GM23248 (cell line): ENCODE results near the gene EPHA2. TPM values are rescaled to one million over a fixed set of nuclear protein-coding genes. Genes with fewer than 3 reads are reported as not detected.

Source experiments
- DNase-seq: peaks from one replicate; pipeline ENCODE4 v3.0.0-alpha.2; 2015
- H2AFZ ChIP-seq: fragments of 200-600 bp; sonication (generic); 2 replicates; pipeline ENCODE4 v1.6.1; 2016; ENCODE audit warnings: antibody characterized with exemption
- H3F3A ChIP-seq: fragments of 200-600 bp; sonication (generic); 2 replicates; pipeline ENCODE4 v1.6.1; 2016; ENCODE audit warnings: mild to moderate bottlenecking, antibody characterized with exemption, mixed run types; ENCODE audit not compliant: insufficient read depth
- H3K27ac ChIP-seq: fragments of 200-600 bp; sonication (generic); 2 replicates; pipeline ENCODE4 v1.5.1; 2016; ENCODE audit warnings: mild to moderate bottlenecking
- H3K27me3 ChIP-seq: fragments of 200-600 bp; sonication (generic); replicated peaks from 2 replicates; pipeline ENCODE4 v1.6.1; 2016; ENCODE audit warnings: mild to moderate bottlenecking; ENCODE audit not compliant: insufficient read depth
- H3K36me3 ChIP-seq: fragments of 200-600 bp; sonication (generic); 2 replicates; pipeline ENCODE4 v1.6.1; 2016; ENCODE audit warnings: low read depth, mild to moderate bottlenecking
- H3K4me1 ChIP-seq: fragments of 200-600 bp; sonication (generic); 2 replicates; pipeline ENCODE4 v1.6.1; 2016; ENCODE audit warnings: mild to moderate bottlenecking; ENCODE audit not compliant: insufficient read depth
- H3K4me2 ChIP-seq: fragments of 200-600 bp; sonication (generic); one replicate; pipeline ENCODE4 v1.6.1; 2016; ENCODE audit warnings: mild to moderate bottlenecking; ENCODE audit not compliant: unreplicated experiment
- H3K4me3 ChIP-seq: fragments of 200-600 bp; sonication (generic); 2 replicates; pipeline ENCODE4 v1.5.1; 2016; ENCODE audit warnings: mild to moderate bottlenecking
- H3K79me2 ChIP-seq: fragments of 200-600 bp; sonication (generic); 2 replicates; pipeline ENCODE4 v1.6.1; 2016; ENCODE audit warnings: mild to moderate bottlenecking; ENCODE audit not compliant: insufficient read depth
- H3K9ac ChIP-seq: fragments of 200-600 bp; sonication (generic); 2 replicates; pipeline ENCODE4 v1.6.1; 2016; ENCODE audit warnings: mild to moderate bottlenecking
- H3K9me2 ChIP-seq: fragments of 200-600 bp; sonication (generic); 2 replicates; pipeline ENCODE4 v1.6.1; 2016; ENCODE audit warnings: mixed run types, mild to moderate bottlenecking, moderate library complexity; ENCODE audit not compliant: insufficient read depth
- H3K9me3 ChIP-seq: fragments of 200-600 bp; sonication (generic); one replicate; pipeline ENCODE4 v1.6.1; 2017; ENCODE audit warnings: low read depth
- H4K20me1 ChIP-seq: fragments of 200-600 bp; sonication (generic); 2 replicates; pipeline ENCODE4 v1.6.0; 2016; ENCODE audit not compliant: insufficient read depth
- EZH2 ChIP-seq: fragments of 200-600 bp; sonication (generic); IDR thresholded peaks from 2 replicates; pipeline ENCODE4 v1.6.1; 2018; ENCODE audit warnings: antibody characterized with exemption, mild to moderate bottlenecking; ENCODE audit not compliant: insufficient read depth, poor library complexity, severe bottlenecking
- EZH2phosphoT487 ChIP-seq: fragments of 200-600 bp; sonication (generic); IDR thresholded peaks from 2 replicates; pipeline ENCODE4 v1.6.1; 2018; ENCODE audit warnings: antibody characterized with exemption, moderate library complexity, mild to moderate bottlenecking, low read depth; ENCODE audit not compliant: insufficient read depth
- WGBS, 2 experiments: methylation state at CpG; one replicate each; pipeline ENCODE4 v1.1.6; 2015 to 2017; ENCODE audit warnings: low lambda C conversion rate in 2 of 2, low coverage in 1 of 2; ENCODE audit errors: missing lambda C conversion rate in 2 of 2; 5-methylcytosine and 5-hydroxymethylcytosine counted together
- in situ Hi-C: fragments of 300-500 bp; cut with MboI; formaldehyde crosslinking; loops from 2 replicates; pipeline ENCODE4 v1.15.0; 2020
- polyA plus RNA-seq: library from polyadenylated mRNA; unstranded; fragments of >200 nt; fragmentation: Nextera tagmentation; extraction: Ambion mirVana; gene quantifications from 2 replicates; pipeline ENCODE4 v1.2.1, GENCODE V29; 2016
- total RNA-seq: library from RNA; depleted of rRNA; stranded (reverse); fragments of >200 nt; shearing (Covaris generic); gene quantifications from 2 replicates; pipeline ENCODE4 v1.2.3, GENCODE V29; 2014

Gene EPHA2
- total and polyA plus RNA-seq, 2 experiments from 2014 or later: 8.8 to 21.7 TPM

DNA sequence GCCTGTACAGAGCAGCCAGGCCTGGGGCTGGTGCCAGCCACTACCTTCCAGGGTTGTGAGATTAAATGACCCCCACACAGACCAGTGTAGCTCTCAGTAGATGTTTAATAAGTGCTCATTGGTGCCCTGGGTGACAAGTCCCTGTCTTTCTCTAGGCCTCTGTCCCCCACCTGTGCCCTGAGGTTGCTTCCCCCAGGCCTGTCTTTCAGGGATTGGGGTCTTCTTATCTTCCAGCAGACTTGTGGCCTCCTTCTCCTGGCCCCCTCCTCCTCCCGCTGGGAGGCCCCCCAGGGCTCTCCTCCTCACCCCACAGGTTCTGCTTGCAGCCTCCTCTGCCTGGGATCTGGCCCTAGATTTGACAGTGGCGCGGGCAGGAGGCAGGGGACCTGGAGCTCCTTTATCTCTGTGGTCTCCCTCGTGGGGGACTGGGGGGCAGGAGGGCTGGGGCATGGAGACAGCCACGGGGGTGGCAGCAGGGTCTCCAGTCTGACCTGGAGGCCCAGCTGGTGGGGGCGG lies 40.3 kb downstream of the EPHA2 start:
- Histone ChIP-seq H3K27me3 (no peaks in the 10 kb centered on the region), H3K9me2 (no peaks in the 10 kb centered on the region), H2AFZ (no peak overlapping the region), H4K20me1 (no peaks in the 10 kb centered on the region), H3K9me3 (no peaks in the 10 kb centered on the region), H3K4me2 (no peak overlapping the region), H3K4me3 (no peak overlapping the region), H3K27ac (no peak overlapping the region), H3K9ac (no peak overlapping the region), H3K79me2 (no peaks in the 10 kb centered on the region), H3K4me1 (peaks cover 29% of the 10 kb centered on the region), H3K36me3 (no peaks in the 10 kb centered on the region), H3F3A (peaks cover 4% of the 10 kb centered on the region; the same call in 1 of the 2 replicates)
- TF ChIP-seq EZH2 (no peak), EZH2phosphoT487 (no peak)
- in situ Hi-C loops: no loop called here
- DNase-seq: no peak
- WGBS, 2 experiments: 64 to 76% methylated on average over 5 to 6 of the region's 6 CpGs

DNA sequence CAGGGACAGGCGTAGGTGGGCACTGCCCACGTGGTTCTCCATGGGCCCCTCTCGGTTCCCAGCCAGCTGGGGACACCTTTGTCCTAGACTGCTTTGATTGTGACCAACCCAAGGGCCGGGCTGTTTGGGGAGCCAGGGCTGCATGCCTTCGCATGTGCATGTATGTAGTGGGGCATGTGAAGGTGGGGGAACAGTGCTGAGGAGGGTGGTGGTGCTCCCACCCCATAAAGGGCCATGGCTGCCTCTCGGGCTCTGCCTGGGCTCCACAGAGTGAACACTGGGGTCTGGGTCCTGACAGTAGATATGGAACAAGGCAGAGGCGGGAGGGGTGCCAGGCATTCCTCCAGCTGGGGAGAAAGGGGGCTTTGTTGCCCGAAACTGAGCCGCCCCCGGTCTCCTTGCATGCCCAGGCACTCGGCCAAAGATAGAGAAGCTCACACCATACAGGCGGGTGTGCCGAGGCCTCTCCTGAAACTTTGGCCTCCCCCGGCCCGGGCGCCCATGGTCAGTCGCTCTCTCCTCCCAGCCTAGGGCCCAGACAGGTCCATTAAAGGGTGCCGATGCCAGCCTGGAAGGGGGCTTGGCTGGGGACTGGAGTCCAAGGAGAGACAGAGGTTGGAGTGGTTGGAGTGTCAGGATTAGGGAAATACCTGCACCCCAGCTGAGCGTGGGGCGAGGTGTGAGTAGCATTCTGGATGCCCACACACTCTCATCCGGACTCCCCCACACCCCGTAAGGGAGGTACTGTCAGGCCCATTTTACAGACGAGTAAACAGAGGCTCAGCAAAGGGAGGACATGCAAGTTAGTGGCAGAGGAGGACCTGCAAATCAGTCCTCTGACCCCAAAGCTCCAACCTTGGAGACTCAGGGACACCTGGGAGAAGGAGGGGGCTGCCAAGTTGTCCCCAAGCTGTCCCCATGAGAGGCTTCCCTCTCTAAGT lies 41.1 kb downstream of the EPHA2 start:
- no peak overlapping the region for H3K4me3 ChIP-seq
- H3K9me3 ChIP-seq: no peaks in the 10 kb centered on the region
- H3K9me2 ChIP-seq: no peaks in the 10 kb centered on the region
- WGBS, 2 experiments: 93 to 94% methylated on average over 22 to 23 of the region's 23 CpGs
- no peak overlapping the region for H3K4me2 ChIP-seq
- H3K27me3 ChIP-seq: no peaks in the 10 kb centered on the region
- H3F3A ChIP-seq: peaks cover 4% of the 10 kb centered on the region; the same call in 1 of the 2 replicates
- H3K4me1 ChIP-seq: peaks cover 29% of the 10 kb centered on the region
- DNase-seq: no peak
- H3K27ac ChIP-seq: no peak overlapping the region
- TF ChIP-seq EZH2phosphoT487 (no peak), EZH2 (no peak)
- no peaks in the 10 kb centered on the region for H3K36me3 ChIP-seq
- no peaks in the 10 kb centered on the region for H4K20me1 ChIP-seq
- no peak overlapping the region for H3K9ac ChIP-seq
- no peak overlapping the region for H2AFZ ChIP-seq
- H3K79me2 ChIP-seq: no peaks in the 10 kb centered on the region
- in situ Hi-C loops: no loop called here

DNA sequence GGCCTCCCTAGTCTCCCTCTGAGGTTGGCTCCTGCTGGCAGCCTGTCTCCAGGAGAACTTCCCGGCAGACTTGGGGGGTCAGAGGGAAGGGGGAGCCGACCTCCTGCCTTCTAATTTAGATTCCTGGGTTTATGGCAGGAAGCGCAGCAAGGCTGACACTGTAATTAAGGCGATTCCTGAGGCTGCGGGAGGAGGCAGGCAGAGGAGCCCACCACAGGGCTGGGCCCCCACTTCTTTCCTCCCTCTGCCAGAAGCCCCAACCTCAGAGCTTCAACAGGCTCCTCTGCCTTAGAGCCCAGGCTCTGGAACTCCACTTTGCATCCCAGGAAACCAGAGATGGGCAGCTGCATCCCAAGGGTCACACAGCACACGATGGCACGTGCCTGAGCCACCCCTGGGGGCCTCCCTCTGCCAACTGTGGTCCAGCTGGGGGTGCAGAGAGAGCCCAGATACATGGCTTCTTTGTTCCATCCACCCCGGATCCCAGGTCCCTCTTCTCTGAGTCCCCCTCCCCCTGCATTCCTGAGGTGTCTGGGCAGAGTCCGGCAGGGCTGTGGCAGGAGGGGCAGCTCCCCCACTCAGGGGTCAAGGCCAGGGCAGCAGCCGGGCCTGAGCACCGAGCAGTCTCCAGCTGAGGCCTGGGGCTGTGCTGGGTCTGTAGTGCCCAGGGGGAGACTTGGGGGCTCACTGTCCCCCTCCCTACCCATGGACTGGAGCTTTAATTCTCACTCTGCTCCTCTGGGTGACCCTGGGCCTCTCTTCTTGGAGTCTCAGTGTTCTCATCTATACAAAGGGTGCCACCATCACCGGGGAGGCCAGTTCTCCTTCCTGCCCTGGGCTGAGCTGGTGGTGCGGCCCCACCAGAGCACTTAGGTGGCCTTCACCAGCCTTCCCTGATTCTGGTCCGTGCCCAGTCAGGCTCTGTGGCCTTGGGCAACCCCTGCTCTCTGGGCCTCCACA lies 43.0 kb downstream of the EPHA2 start:
- no peaks in the 10 kb centered on the region for H3K9me2 ChIP-seq
- no peaks in the 10 kb centered on the region for H3K79me2 ChIP-seq
- in situ Hi-C loops: no loop called here
- H2AFZ ChIP-seq: no peak overlapping the region
- no peak for DNase-seq
- H3K27me3 ChIP-seq: no peaks in the 10 kb centered on the region
- no peaks in the 10 kb centered on the region for H3K36me3 ChIP-seq
- no peak for TF ChIP-seq EZH2
- no peak for TF ChIP-seq EZH2phosphoT487
- no peaks in the 10 kb centered on the region for H3K9me3 ChIP-seq
- 77 to 78% methylated on average over 13 to 14 of the region's 14 CpGs for WGBS, 2 experiments
- H4K20me1 ChIP-seq: no peaks in the 10 kb centered on the region
- H3K4me2 ChIP-seq: peak overlapping the region; percentile 30
- H3F3A ChIP-seq: peaks cover 4% of the 10 kb centered on the region; the same call in 1 of the 2 replicates
- no peak overlapping the region for H3K27ac ChIP-seq
- peaks cover 29% of the 10 kb centered on the region for H3K4me1 ChIP-seq
- no peak overlapping the region for H3K4me3 ChIP-seq
- no peak overlapping the region for H3K9ac ChIP-seq
